Activated effector memory CD4-positive, alpha-beta T cell treated with Interleukin-2 at 50 U/mL for 16 hours (primary cell): ENCODE results near the gene DHRS7.
"Not testable (repeated sequence)": the region's sequence is repeated elsewhere in the genome, so short reads cannot be mapped to it uniquely, and the experiment has no call there.

ENCODE experiments used
- DNase-seq: peaks from one replicate; pipeline ENCODE4 v3.0.0-alpha.2; 2020

The DHRS7 gene

GRCh38 chr14:60116181-60116580 is 49.0 kb downstream of the DHRS7 start:
- DNase-seq, result no peak

- no peak for DNase-seq
These were observed 50.3 kb downstream of the DHRS7 start for GRCh38 chr14:60114881-60115280.

DNA sequence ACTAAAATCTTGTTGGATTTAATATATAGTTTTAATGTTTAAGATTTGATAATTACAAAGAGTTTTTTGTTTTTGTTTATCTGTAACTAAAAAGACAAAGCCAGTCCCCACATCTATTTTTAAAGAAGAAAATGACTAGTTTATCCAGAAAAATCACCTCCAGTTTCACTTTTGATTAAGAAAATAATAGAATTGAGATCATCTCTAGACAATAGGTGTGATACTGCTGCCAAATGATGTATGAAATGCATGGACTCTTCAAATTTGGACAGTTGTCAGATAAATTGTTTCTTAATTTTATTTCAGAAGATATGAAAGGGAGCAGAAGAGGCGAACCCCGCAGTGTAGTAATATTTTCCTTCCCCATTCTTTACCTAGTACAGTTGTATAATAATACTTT is 53.5 kb downstream of the DHRS7 start:
- no peak for DNase-seq

DNA sequence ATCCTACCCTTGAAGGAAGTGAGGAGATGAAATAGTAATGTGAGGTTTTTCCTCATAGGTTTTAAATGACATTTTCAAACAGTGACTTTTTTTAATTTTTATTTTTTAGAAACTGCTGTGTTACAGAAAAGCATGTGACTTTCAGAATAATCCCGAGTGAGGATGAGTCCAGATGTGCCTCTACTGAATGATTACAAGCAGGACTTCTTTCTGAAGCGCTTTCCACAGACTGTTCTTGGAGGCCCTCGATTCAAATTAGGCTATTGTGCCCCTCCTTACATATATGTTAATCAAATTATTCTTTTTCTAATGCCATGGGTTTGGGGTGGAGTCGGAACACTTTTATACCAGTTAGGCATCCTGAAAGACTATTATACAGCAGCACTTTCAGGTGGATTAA is 57.7 kb downstream of the DHRS7 start:
- no peak for DNase-seq

- no peak for DNase-seq
These were observed 58.9 kb downstream of the DHRS7 start for GRCh38 chr14:60106339-60106738.

DNA sequence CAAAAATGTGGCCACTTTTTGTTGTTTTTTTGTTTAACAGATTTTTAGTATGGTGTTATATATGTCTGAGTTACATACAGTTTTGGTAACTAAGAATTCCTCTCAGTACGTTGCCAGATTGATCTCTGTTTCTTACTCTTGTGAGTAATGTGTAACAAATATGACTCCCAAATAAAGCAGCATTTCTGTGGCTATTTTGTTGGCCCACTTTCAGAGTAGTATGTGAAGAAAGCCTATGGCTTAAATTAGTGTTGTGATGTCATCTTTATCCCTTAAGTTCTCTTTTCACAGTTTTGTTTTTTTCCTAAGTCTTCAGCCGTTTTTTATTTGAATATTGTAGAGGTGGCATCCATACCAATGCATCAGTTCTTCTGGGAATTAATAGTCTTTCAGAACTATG is 62.8 kb downstream of the DHRS7 start:
- no peak for DNase-seq

DNA sequence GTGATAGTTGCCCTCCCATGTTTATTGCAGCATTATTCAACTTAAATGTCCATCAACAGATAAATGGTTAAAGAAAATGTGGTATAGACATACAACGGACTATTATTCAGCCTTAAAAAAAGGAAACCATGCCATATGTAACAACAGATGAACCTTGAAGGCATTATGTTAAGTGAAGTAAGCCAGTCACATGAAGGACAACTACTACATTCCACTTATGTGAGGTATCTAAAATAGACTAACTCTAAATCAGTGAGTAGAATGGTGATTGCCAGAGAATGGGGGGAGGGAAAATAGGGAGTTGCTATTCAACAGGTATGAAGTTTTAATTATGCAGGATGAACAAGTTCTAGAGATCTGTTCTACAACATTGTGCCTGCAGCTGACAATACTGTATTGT is 63.4 kb downstream of the DHRS7 start:
- no peak for DNase-seq

- not testable (repeated sequence) for DNase-seq
These were observed 65.3 kb downstream of the DHRS7 start for GRCh38 chr14:60099855-60100254.

- no peak for DNase-seq
These were observed 67.2 kb downstream of the DHRS7 start for GRCh38 chr14:60097974-60098373.

DNA sequence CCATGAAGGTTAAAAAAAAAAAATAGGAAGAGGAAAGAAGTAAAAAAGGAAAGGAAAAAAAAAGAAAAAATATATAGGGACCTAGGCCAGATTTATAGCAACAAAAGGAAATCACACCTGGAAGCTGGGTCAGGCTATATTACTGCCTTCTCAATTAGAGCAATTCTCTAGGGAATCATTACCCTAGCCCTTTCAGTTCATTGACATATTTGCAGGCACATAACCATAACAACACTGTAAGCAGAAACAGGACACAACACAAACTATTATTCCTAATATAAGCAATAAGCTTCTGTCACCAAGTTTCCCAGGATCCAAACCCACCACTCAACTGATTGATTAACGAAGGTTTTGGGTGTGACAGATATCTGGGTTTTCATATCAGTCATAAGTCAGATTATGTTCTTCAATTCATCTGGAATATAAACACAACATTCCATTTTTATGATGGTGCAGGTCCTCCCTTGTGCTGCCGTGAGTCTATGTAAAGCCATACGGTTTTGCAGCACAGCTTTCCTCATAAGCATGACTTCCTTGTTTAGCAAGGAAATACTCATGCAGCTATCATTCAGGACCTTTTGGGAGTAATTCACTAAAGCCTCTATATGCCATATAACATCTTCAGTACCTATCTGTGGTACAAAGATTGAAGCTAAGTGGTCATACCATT is 69.3 kb downstream of the DHRS7 start:
- no peak for DNase-seq

- DNase-seq, result no peak
These were observed 70.0 kb downstream of the DHRS7 start for GRCh38 chr14:60095231-60095630.

DNA sequence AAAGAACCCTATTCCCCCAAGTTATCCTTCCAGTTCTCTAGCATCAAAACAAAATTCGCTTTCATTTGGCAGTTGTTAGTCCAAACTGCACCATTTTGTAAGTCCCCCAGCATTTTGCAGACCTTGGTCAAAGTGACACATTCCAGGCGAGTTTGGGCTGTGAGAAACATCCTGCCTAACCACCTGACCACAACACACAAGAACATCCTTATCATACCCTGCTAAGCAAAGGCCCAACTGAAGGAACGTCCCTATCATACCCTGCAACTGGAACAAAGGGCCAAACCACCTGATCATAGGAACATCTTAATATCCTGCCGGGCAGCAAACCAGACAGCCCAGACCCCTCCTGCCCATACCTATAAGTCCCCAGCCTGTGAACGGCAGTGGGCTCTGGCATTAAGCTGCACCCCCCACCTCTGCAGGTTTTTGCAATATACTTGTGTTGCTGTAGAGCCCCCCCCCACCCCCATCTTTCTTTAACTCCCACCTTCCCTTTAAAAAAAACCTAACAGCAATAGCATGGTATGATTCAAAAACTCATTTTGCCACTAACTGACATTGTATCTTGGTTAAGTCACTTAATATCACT is 70.8 kb downstream of the DHRS7 start:
- DNase-seq, result no peak
